GM23248 (cell line): ENCODE results near the gene CYP39A1.

Experiments used
- EZH2 ChIP-seq: fragments of 200-600 bp; sonication (generic); IDR thresholded peaks from 2 replicates; pipeline ENCODE4 v1.6.1; 2018; ENCODE audit warnings: antibody characterized with exemption, mild to moderate bottlenecking; ENCODE audit not compliant: insufficient read depth, poor library complexity, severe bottlenecking
- EZH2phosphoT487 ChIP-seq: fragments of 200-600 bp; sonication (generic); IDR thresholded peaks from 2 replicates; pipeline ENCODE4 v1.6.1; 2018; ENCODE audit warnings: antibody characterized with exemption, moderate library complexity, mild to moderate bottlenecking, low read depth; ENCODE audit not compliant: insufficient read depth

DNA sequence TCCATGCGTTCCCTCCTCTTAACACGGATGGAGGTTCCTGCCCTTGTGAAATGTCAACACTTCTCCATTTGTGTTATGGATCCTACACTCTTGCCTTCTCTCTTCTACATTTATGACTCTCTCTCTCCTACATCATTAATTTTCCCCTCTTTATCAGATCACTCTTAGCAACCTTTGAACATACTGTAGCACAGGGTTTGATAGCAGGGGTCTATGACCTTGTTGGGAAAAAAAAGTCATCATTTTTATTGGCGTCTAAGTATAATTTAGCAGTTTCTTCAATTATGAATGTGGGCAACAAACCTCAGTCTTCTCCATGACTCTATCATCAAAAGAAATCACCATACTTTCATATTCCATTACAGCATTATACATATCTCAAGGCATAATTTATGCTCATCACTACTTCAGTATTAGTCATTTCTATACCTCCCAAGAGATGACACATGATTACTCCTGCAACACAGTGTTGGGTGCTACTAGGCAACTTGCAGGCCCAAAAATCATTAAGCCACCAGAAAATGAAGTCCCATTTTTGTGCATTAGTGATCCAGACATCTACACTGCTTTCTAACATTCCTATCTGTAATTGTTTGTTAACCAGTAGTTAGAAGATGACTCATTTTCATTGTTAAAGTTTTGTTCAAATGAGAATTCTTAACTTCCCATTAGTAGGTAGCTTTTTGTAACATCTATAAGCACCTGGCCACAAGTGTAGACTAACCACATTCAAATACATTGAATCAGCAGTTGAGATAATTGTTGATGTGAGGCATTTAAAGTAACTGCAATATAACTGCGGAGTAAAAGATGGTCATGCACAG is 9.5 kb downstream of the CYP39A1 start:
- TF ChIP-seq EZH2phosphoT487, result no peak
- TF ChIP-seq EZH2, result no peak
